CD4-positive, alpha-beta T cell treated with Interleukin-10 for 1 hour (primary cell): Measurements from ENCODE around the gene FEM1C.

Source experiments
- DNase-seq: peaks from one replicate; pipeline ENCODE4 v3.0.0-alpha.2; 2020

Gene FEM1C

DNA sequence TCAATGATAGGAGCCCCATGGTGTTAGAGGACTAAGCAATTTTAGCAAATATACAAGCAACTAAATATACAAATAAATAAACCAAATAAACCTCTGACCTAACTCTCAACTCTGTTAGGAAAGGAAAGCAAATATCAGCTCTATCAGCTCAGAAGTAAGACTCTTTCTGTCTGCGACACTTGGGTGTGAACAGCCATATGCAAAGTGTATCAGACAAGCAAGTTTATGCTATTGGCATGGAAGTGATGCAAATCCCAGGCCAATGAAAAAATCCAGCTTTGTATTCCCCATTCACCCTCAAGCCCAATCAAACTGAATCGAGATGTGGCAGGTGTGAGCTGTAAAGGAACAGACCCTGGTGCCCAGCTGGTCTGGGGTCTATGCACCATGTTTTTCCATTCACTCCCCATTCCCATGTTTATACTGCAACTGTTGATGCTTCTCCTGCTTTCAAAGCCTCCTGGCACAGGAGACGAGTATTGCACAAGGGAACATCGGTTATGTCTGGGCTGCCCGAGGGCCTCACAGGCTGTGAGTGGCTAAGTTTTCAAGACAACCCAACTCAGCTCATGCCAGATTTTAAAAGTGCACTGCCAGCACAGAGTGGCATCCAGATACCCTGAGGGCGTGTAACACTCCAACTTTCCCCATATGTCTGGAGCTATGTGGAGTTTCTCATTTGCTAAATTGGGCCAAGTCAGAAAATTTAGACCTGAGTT is 73.1 kb downstream of the FEM1C start:
- DNase-seq: no peak

DNA sequence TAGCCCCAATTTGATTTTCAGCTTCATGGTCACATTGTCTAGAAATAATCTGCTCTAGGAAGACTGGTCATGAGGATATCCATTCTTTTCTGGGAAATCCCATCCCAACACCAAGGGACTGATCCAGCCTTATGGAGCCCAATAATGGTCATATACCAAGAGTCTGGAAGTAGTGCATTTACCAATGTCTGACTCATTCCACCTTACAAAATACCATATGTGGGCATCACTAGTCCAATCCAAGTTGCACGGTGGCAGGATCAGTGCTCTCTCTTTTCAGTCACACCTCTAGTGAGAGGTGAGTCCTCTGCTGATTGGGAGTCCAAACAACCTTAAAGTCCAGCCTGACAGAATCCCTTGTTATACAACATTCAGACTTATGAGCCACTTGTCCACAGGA is 73.7 kb downstream of the FEM1C start:
- DNase-seq: no peak
